HG03571 (cell line): Measurements from ENCODE around the gene BROX.
"Not testable (repeated sequence)": the region's sequence is repeated elsewhere in the genome, so short reads cannot be mapped to it uniquely, and the experiment has no call there.

ENCODE experiments used
- ATAC-seq: cut with Tn5 transposase; IDR thresholded peaks from one replicate; pipeline ENCODE4 v1.9.1; 2021; ENCODE audit not compliant: unreplicated experiment

The BROX gene

GRCh38 chr1:222712253-222713090, at the start of gene BROX, which contains the start of gene AIDA:
Gene BROX, plus strand, starts transcription at chr1:222712564. Its CDS starts 3,136 bp downstream, at chr1:222715700.
Gene AIDA, minus strand, starts transcription at chr1:222712491. Its CDS starts 174 bp downstream, at chr1:222712317.
- ATAC-seq: peak; percentile 78

- ATAC-seq: no peak
These were observed 48.9 kb upstream of the BROX start for GRCh38 chr1:222663431-222663934.

- ATAC-seq: no peak
These were observed 46.4 kb upstream of the BROX start for GRCh38 chr1:222665964-222666363.

- not testable (repeated sequence) for ATAC-seq
These were observed 44.2 kb upstream of the BROX start for GRCh38 chr1:222668184-222668583.

- ATAC-seq: not testable (repeated sequence)
These were observed 43.3 kb upstream of the BROX start for GRCh38 chr1:222669107-222669506.

- no peak for ATAC-seq
These were observed 42.3 kb upstream of the BROX start for GRCh38 chr1:222670110-222670509.

GRCh38 chr1:222680080-222680479, 32.3 kb upstream of the BROX start:
- ATAC-seq: no peak

- ATAC-seq: no peak
These were observed 21.3 kb upstream of the BROX start for GRCh38 chr1:222691016-222691415.

GRCh38 chr1:222694927-222695326, 17.4 kb upstream of the BROX start:
- ATAC-seq: no peak

GRCh38 chr1:222696741-222697140, 15.6 kb upstream of the BROX start:
- no peak for ATAC-seq

GRCh38 chr1:222697203-222697602, 15.2 kb upstream of the BROX start:
- ATAC-seq: no peak

GRCh38 chr1:222697826-222698225, 14.5 kb upstream of the BROX start:
- ATAC-seq: no peak

GRCh38 chr1:222702210-222702609, 10.2 kb upstream of the BROX start:
- ATAC-seq: no peak

GRCh38 chr1:222704260-222704659, 8.1 kb upstream of the BROX start:
- no peak for ATAC-seq

GRCh38 chr1:222706815-222707214, 5.5 kb upstream of the BROX start:
- no peak for ATAC-seq

GRCh38 chr1:222709700-222710153, 2.6 kb upstream of the BROX start:
- no peak for ATAC-seq

GRCh38 chr1:222711319-222712252, 778 bp upstream of the BROX start:
- ATAC-seq: peak; percentile 34

- ATAC-seq: peak; percentile 59
These were observed 962 bp downstream of the BROX start for GRCh38 chr1:222713091-222713961.

- no peak for ATAC-seq
These were observed 4.0 kb downstream of the BROX start for GRCh38 chr1:222716393-222716792.

GRCh38 chr1:222728746-222729145, 16.4 kb downstream of the BROX start:
- no peak for ATAC-seq
